Fibroblast of lung (primary cell): ENCODE results near the gene IFNGR1. TPM values are rescaled to one million over a fixed set of nuclear protein-coding genes. Genes with fewer than 3 reads are reported as not detected.

Experiments used
- DNase-seq, 2 donors: peaks; one replicate each; pipeline versions ENCODE4 v3.0.0 to v3.0.0-alpha.2; 2010; ENCODE audit warnings: low read depth in 2 of 2
- H2AFZ ChIP-seq: 2 replicates; pipeline ENCODE4 v1.5.1; 2012; ENCODE audit warnings: low read length, control low read depth, inconsistent platforms
- H3K27ac ChIP-seq: 2 replicates; pipeline ENCODE4 v1.5.1; 2011; ENCODE audit warnings: low read length, control low read depth; ENCODE audit not compliant: insufficient read depth
- H3K27me3 ChIP-seq: 2 replicates; pipeline ENCODE4 v1.5.1; 2011; ENCODE audit warnings: mild to moderate bottlenecking, low read length; ENCODE audit not compliant: control insufficient read depth, insufficient read depth
- H3K36me3 ChIP-seq: 2 replicates; pipeline ENCODE4 v1.5.1; 2011; ENCODE audit warnings: low read length; ENCODE audit not compliant: control insufficient read depth, insufficient read depth
- H3K4me1 ChIP-seq: 2 replicates; pipeline ENCODE4 v1.5.1; 2011; ENCODE audit warnings: low read length; ENCODE audit not compliant: control insufficient read depth, insufficient read depth; ENCODE audit errors: extremely low read depth
- H3K4me2 ChIP-seq: 2 replicates; pipeline ENCODE4 v1.5.1; 2011; ENCODE audit warnings: low read length, control low read depth; ENCODE audit not compliant: insufficient read depth; ENCODE audit errors: extremely low read depth
- H3K4me3 ChIP-seq, 4 experiments: fragments of 200-600 bp in 1 of 4; sonication (generic) in 1 of 4; replicated peaks in 1 of 4; 2 replicates each; pipeline ENCODE4 v1.5.1; 2011 to 2016; ENCODE audit warnings: low read length in 4 of 4, low read depth in 3 of 4, mild to moderate bottlenecking in 3 of 4, control low read depth in 2 of 4, inconsistent platforms in 1 of 4, mixed read lengths in 1 of 4; ENCODE audit not compliant: insufficient read depth in 1 of 4; ENCODE audit errors: control extremely low read depth in 1 of 4
- H3K79me2 ChIP-seq: 2 replicates; pipeline ENCODE4 v1.5.1; 2012; ENCODE audit warnings: mild to moderate bottlenecking, low read length, inconsistent platforms; ENCODE audit not compliant: control insufficient read depth, insufficient read depth
- H3K9ac ChIP-seq: 2 replicates; pipeline ENCODE4 v1.5.1; 2011; ENCODE audit warnings: mild to moderate bottlenecking, low read length, control low read depth; ENCODE audit not compliant: insufficient read depth
- H3K9me3 ChIP-seq: 2 replicates; pipeline ENCODE4 v1.5.1; 2012; ENCODE audit warnings: low read depth, low read length; ENCODE audit not compliant: control insufficient read depth, insufficient read depth
- H4K20me1 ChIP-seq: 2 replicates; pipeline ENCODE4 v1.5.1; 2011; ENCODE audit warnings: low read length; ENCODE audit not compliant: control insufficient read depth, insufficient read depth; ENCODE audit errors: extremely low read depth
- EZH2 ChIP-seq: IDR thresholded peaks from 2 replicates; pipeline ENCODE4 v1.5.1; 2012; ENCODE audit warnings: low read length, control low read depth, mild to moderate bottlenecking; ENCODE audit errors: missing control alignments
- polyA plus RNA-seq, 2 donors: library from polyadenylated mRNA; depleted of rRNA in 1 of 2; stranded (reverse) in 1 of 2; unstranded in 1 of 2; fragments of >200 nt; gene quantifications; 2 replicates each; pipeline ENCODE4 v1.2.1, GENCODE V29; 2011 to 2012; ENCODE audit warnings: missing spikeins in 1 of 2
- total RNA-seq: library from RNA; depleted of rRNA; stranded (reverse); fragments of >200 nt; gene quantifications from 2 replicates; pipeline ENCODE4 v1.2.1, GENCODE V29; 2014
- TF ChIP-seq, protein P1 (sequence below), 2 donors: IDR thresholded peaks in 1 of 2; conservative IDR thresholded peaks in 1 of 2; 1 replicate in 1 of 2; 2 replicates in 1 of 2; pipeline ENCODE4 v1.5.1; 2011 to 2012; ENCODE audit warnings: low read length in 2 of 2, control low read depth in 1 of 2, inconsistent platforms in 1 of 2, low read depth in 1 of 2, mild to moderate bottlenecking in 1 of 2

IFNGR1 gene
- total and polyA plus RNA-seq, 2 donors (not counting 1 experiment from before 2014, with no cell fraction given): 55.9 to 123 TPM

GRCh38 chr6:137214931-137215330 is 4.3 kb downstream of the IFNGR1 start:
- peaks cover 2% of the 10 kb centered on the region for H4K20me1 ChIP-seq
- H3K79me2 ChIP-seq: peaks cover 79% of the 10 kb centered on the region

DNA sequence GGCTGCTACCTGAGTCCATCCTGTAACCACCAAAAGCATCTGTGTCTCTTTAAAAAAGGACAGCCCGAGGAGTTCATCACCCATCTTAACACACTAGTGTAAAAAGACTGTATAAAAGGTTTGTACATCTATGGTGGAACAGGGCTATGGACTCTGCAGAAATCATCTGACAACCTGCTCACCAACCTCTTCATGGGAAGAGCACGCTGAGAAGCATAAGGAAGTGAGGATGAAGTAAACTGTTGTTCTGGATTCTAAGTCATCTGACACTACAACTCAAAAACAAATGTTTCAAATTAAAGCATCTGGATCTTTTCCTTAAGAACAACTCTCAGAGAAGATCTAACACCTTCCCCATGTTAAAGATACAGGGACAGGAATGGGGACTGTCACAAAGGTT is 5.4 kb downstream of the IFNGR1 start:
- Histone ChIP-seq H3K4me2 (no peak overlapping the region), H3K79me2 (peaks cover 80% of the 10 kb centered on the region), H4K20me1 (peaks cover 2% of the 10 kb centered on the region), H2AFZ (no peak overlapping the region), H3K27ac (no peak overlapping the region), H3K9me3 (no peaks in the 10 kb centered on the region), H3K36me3 (no peaks in the 10 kb centered on the region), H3K4me1 (peaks cover 2% of the 10 kb centered on the region), H3K4me3 (peak overlapping the region in 1 of 4 experiments; percentile 5), H3K9ac (no peak overlapping the region), H3K27me3 (no peaks in the 10 kb centered on the region)
- no peak for DNase-seq
- TF ChIP-seq EZH2: no peak
- TF ChIP-seq, protein P1, sequence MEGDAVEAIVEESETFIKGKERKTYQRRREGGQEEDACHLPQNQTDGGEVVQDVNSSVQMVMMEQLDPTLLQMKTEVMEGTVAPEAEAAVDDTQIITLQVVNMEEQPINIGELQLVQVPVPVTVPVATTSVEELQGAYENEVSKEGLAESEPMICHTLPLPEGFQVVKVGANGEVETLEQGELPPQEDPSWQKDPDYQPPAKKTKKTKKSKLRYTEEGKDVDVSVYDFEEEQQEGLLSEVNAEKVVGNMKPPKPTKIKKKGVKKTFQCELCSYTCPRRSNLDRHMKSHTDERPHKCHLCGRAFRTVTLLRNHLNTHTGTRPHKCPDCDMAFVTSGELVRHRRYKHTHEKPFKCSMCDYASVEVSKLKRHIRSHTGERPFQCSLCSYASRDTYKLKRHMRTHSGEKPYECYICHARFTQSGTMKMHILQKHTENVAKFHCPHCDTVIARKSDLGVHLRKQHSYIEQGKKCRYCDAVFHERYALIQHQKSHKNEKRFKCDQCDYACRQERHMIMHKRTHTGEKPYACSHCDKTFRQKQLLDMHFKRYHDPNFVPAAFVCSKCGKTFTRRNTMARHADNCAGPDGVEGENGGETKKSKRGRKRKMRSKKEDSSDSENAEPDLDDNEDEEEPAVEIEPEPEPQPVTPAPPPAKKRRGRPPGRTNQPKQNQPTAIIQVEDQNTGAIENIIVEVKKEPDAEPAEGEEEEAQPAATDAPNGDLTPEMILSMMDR (conservative IDR thresholded peaks at IDR 0.05 in 1 of 2, IDR thresholded peaks at IDR 0.05 in 1 of 2; ENCODE audit: low read depth in 1 of 2, low read length in 2 of 2): no peak

More at GRCh38 chr6:137214931-137215330, 4.3 kb downstream of the IFNGR1 start:
- no peak overlapping the region for H2AFZ ChIP-seq
- no peak overlapping the region for H3K27ac ChIP-seq
- H3K27me3 ChIP-seq: no peaks in the 10 kb centered on the region
- no peak overlapping the region for H3K4me2 ChIP-seq
- H3K9ac ChIP-seq: no peak overlapping the region
- DNase-seq: no peak
- H3K4me1 ChIP-seq: peaks cover 7% of the 10 kb centered on the region
- no peaks in the 10 kb centered on the region for H3K36me3 ChIP-seq
- no peak for TF ChIP-seq EZH2
- TF ChIP-seq, protein P1 (conservative IDR thresholded peaks at IDR 0.05 in 1 of 2, IDR thresholded peaks at IDR 0.05 in 1 of 2; ENCODE audit: low read depth in 1 of 2, low read length in 2 of 2): no peak
- H3K9me3 ChIP-seq: no peaks in the 10 kb centered on the region
- no peak overlapping the region for H3K4me3 ChIP-seq

- no peaks in the 10 kb centered on the region for H3K9me3 ChIP-seq
- H3K4me2 ChIP-seq: no peak overlapping the region
- peaks cover 75% of the 10 kb centered on the region for H3K79me2 ChIP-seq
- H3K27ac ChIP-seq: no peak overlapping the region
- no peaks in the 10 kb centered on the region for H3K27me3 ChIP-seq
- no peaks in the 10 kb centered on the region for H3K36me3 ChIP-seq
- peaks cover 2% of the 10 kb centered on the region for H4K20me1 ChIP-seq
- no peak for DNase-seq
- H2AFZ ChIP-seq: no peak overlapping the region
- peaks cover 2% of the 10 kb centered on the region for H3K4me1 ChIP-seq
- no peak overlapping the region for H3K9ac ChIP-seq
- peak overlapping the region in 1 of 4 experiments; percentile 5 for H3K4me3 ChIP-seq
- no peak for TF ChIP-seq EZH2
- TF ChIP-seq, protein P1 (conservative IDR thresholded peaks at IDR 0.05 in 1 of 2, IDR thresholded peaks at IDR 0.05 in 1 of 2; ENCODE audit: low read depth in 1 of 2, low read length in 2 of 2): no peak
Observed at GRCh38 chr6:137213331-137213740, 5.8 kb downstream of the IFNGR1 start.
